ENCODE measurements around the gene CCDC40. TPM values are rescaled to one million over a fixed set of nuclear protein-coding genes. Genes with fewer than 3 reads are reported as not detected.
A peak's percentile ranks its signal among the peaks of the same experiment; 100 is the strongest.

The CCDC40 gene
- total and polyA plus RNA-seq, 12 donors, result 2.1 to 15.7 (median 6.0) TPM

DNA sequence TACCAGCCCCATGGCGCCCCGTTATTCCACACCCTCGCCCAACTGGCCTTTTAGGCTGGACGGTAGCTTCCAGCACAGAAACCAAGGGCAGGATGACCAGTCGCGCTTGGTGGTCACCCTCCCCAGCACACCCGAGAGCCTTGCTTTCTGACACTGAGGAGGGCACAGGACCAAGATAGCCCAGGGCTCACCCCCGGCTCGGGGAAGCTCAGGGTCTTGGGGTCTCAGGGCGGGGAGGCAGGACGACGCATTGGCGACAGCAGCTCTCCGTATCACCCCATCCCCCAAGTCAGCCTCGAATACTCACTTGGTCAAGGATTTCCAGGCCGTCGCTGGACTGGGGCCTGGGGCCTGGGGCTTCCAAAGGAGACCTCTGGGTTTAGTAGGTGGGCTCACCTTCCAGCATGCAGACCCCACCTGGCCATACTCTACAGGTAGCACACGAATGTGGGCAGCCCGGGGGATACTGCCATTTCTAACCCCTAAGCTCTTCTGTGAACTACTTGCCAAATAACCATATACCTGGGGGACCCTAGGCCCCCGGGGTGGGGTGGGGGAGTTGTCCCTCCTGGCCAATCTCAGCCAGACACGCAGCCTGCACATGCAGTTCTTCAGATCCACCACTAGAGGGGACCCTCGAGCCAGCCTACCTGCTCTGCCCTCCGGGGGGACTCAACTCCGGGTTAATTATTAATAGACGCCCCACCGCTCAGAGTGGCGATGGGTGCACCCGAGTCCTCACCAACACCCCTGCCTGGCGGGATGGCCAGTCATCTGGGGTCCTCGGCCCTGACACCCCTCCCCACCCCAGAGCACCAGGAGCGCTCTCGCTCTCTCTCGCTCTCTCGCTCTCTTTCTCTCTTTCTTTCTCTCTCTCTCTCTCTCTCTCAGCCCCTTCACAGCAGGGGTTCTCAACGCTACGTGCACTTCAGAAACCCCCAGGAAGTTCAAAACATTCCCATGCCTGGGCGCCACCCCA lies 30.8 kb upstream of the CCDC40 start:
- no peaks in the 10 kb centered on the region for H3K9me3 ChIP-seq (replicated peaks in 1 of 3)
- 40 to 45% (median 44%) methylated on average over 24 to 37 of the region's 37 CpGs for WGBS, 4 donors
- H3K4me1 ChIP-seq (replicated peaks in 1 of 2), result peaks cover 0 to 8% of the 10 kb centered on the region in 2 donors
- intact Hi-C loops (cut with DNase I), result loop anchor here in 1 of 2 donors (5.0 kb wide), 1 partner anchor 77 kb away; no protein-coding TSS in a partner anchor
- H3K4me3 ChIP-seq, result peak overlapping the region in 1 of 4 donors; percentile 35
- H3K36me3 ChIP-seq (replicated peaks in 1 of 2), result peaks cover 0 to 14% of the 10 kb centered on the region in 2 donors
- no peak for TF ChIP-seq POLR2A (IDR thresholded peaks at IDR 0.05)
- TF ChIP-seq, protein P1, sequence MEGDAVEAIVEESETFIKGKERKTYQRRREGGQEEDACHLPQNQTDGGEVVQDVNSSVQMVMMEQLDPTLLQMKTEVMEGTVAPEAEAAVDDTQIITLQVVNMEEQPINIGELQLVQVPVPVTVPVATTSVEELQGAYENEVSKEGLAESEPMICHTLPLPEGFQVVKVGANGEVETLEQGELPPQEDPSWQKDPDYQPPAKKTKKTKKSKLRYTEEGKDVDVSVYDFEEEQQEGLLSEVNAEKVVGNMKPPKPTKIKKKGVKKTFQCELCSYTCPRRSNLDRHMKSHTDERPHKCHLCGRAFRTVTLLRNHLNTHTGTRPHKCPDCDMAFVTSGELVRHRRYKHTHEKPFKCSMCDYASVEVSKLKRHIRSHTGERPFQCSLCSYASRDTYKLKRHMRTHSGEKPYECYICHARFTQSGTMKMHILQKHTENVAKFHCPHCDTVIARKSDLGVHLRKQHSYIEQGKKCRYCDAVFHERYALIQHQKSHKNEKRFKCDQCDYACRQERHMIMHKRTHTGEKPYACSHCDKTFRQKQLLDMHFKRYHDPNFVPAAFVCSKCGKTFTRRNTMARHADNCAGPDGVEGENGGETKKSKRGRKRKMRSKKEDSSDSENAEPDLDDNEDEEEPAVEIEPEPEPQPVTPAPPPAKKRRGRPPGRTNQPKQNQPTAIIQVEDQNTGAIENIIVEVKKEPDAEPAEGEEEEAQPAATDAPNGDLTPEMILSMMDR (IDR thresholded peaks at IDR 0.05), result peak; percentile 80 to 98 (median 91)
- no peak overlapping the region for H3K27ac ChIP-seq
- no peaks in the 10 kb centered on the region for H3K27me3 ChIP-seq
- peak in 6 of 7 donors; percentile 40 to 61 (median 48) for DNase-seq

DNA sequence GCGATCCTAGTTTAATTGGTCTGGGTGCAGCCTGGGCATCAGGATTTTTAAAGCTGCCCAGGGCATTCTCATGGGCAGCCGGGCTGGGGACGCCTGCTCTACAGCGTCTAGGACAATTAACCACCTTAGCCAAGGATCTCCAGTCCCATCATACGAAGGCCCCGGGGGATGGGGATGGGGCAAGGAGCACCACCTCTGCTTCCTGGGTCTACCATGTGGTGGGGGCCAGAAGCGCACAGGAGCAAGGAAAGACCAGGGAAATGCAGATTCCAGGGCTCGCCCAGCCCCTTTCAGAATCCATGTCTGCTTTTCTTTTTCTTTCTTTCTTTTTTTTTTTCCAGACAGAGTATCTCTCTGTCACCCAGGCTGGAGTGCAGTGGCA lies 30.1 kb upstream of the CCDC40 start:
- WGBS, 4 donors, result 48 to 57% (median 51%) methylated on average over 8 of the region's 8 CpGs
- Histone ChIP-seq H3K27me3 (no peaks in the 10 kb centered on the region), H3K4me3 (no peak overlapping the region), H3K9me3 (replicated peaks in 1 of 3) (no peaks in the 10 kb centered on the region), H3K36me3 (replicated peaks in 1 of 2) (peaks cover 0 to 14% of the 10 kb centered on the region in 2 donors), H3K27ac (no peak overlapping the region), H3K4me1 (replicated peaks in 1 of 2) (peaks cover 0 to 8% of the 10 kb centered on the region in 2 donors)
- no peak for TF ChIP-seq POLR2A (IDR thresholded peaks at IDR 0.05)
- TF ChIP-seq, protein P1 (IDR thresholded peaks at IDR 0.05), result no peak
- no peak for DNase-seq
- intact Hi-C loops (cut with DNase I), result loop anchor here in 1 of 2 donors (5.0 kb wide), 1 partner anchor 76 kb away; no protein-coding TSS in a partner anchor

DNA sequence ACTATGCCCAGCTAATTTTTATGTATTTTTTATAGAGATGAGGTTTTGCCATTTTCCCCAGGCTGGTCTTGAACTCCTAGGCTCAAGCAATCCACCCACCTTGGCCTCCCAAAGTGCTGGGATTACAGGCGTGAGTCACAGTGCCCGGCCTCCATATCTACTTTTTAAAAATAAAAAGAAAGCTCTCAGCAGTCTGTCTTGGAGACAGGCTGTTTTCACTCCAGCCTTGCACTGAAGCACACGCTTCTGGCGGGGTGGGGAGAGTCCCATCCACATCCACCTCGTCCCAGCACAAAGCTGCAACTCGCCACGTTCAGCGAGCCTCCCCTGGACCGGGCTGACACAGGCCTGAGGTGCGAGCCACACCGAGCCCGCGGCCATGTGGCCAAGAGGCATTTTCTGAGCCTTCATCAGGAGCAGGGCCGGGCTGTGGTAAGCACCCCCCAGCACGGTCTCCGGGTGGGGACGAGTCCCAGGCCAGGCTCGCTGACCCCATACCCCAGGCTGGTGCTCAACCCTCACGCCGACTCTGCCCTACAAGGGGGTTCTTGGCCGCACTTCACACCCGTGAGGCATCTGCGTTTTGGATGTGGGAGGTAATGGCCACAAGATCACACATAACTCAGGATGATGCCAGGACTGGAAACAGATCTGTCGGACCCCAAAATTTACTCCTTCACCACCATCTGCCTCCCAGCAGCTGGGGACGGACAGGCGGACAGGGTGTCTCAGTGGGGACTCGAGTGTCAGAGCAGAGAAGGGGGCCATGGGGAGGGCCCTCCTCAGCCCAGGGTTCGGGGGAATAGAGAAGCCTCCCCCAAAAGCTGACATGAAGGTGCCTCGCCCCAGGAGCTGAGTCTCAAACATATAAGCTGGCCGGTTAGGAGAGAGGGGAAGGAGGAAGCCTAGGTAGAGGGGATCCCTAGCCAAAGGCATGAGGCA lies 29.4 kb upstream of the CCDC40 start:
- Histone ChIP-seq H3K9me3 (replicated peaks in 1 of 3) (no peaks in the 10 kb centered on the region), H3K27ac (no peak overlapping the region), H3K36me3 (replicated peaks in 1 of 2) (peaks cover 0 to 14% of the 10 kb centered on the region in 2 donors), H3K4me3 (no peak overlapping the region), H3K4me1 (replicated peaks in 1 of 2) (peaks cover 0 to 8% of the 10 kb centered on the region in 2 donors), H3K27me3 (no peaks in the 10 kb centered on the region)
- no peak for TF ChIP-seq POLR2A (IDR thresholded peaks at IDR 0.05)
- TF ChIP-seq, protein P1 (IDR thresholded peaks at IDR 0.05), result no peak
- no peak for DNase-seq
- 91 to 94% (median 92%) methylated on average over 18 to 30 of the region's 30 CpGs for WGBS, 4 donors
- intact Hi-C loops (cut with DNase I), result loop anchor here in 1 of 2 donors (5.0 kb wide), 1 partner anchor 75 kb away; no protein-coding TSS in a partner anchor

All from adrenal gland (tissue), 12 donors.